A549 (cell line): ENCODE data around the gene FAM151B. TPM values are rescaled to one million over a fixed set of nuclear protein-coding genes. Genes with fewer than 3 reads are reported as not detected.
A peak's percentile ranks its signal among the peaks of the same experiment; 100 is the strongest.

Source experiments
- ATAC-seq, 2 experiments: fragments of 200-7000 bp in 1 of 2; fragments of >200 bp in 1 of 2; cut with Nextera tagmentation in 1 of 2; cut with Tn5 transposase in 1 of 2; 3 replicates each; pipeline versions ENCODE4 v1.8.0 to v1.9.1; 2018 to 2020; ENCODE audit warnings: mild to moderate bottlenecking in 1 of 2, moderate library complexity in 1 of 2
- CTCF ChIA-PET: fragments of 300-600 bp; sonication (Branson Sonifier 250); formaldehyde crosslinking; extraction: SDS; loops from one replicate; lab custom pipeline; 2021; ENCODE audit warnings: antibody characterized with exemption, inconsistent platforms; lab: Yijun Ruan, JAX
- POLR2A ChIA-PET: fragments of 350-600 bp; formaldehyde crosslinking; extraction: SDS; loops from one replicate; lab custom pipeline; 2021; ENCODE audit warnings: antibody characterized with exemption, inconsistent platforms; lab: Yijun Ruan, JAX
- DNase-seq, 2 experiments: peaks; one replicate each; pipeline versions ENCODE4 v3.0.0 to v3.0.0-alpha.2; 2011 to 2016; ENCODE audit warnings: low read depth in 1 of 2, low spot score in 1 of 2
- FAIRE-seq: peaks from 2 replicates; lab custom pipeline; 2011; peaks lifted over from hg19 to GRCh38; lab: Jason Lieb, UNC
- H3K27ac ChIP-seq, 2 experiments: fragments of >200 bp; sonication (Bioruptor Twin); formaldehyde crosslinking; 3 replicates each; pipeline ENCODE4 v1.5.1; 2016 to 2017
- H3K4me1 ChIP-seq: fragments of >200 bp; sonication (Bioruptor Twin); formaldehyde crosslinking; 3 replicates; pipeline ENCODE4 v1.6.1; 2016
- H3K4me2 ChIP-seq: fragments of >200 bp; sonication (Bioruptor Twin); formaldehyde crosslinking; 3 replicates; pipeline ENCODE4 v1.6.1; 2016
- H3K4me3 ChIP-seq: fragments of >200 bp; sonication (Bioruptor Twin); formaldehyde crosslinking; 3 replicates; pipeline ENCODE4 v1.5.1; 2016
- H3K9me3 ChIP-seq: fragments of >200 bp; sonication (Bioruptor Twin); formaldehyde crosslinking; 3 replicates; pipeline ENCODE4 v1.6.1; 2016
- CBX8 ChIP-seq: fragments of 200-600 bp; sonication (generic); IDR thresholded peaks from 2 replicates; pipeline ENCODE4 v1.6.1; 2016
- CHD2 ChIP-seq: fragments of 150-350 bp; IDR thresholded peaks from 2 replicates; pipeline ENCODE4 v1.6.1; 2014; ENCODE audit warnings: low read length; ENCODE audit not compliant: partially characterized antibody
- CHD4 ChIP-seq: fragments of 200-600 bp; sonication (generic); IDR thresholded peaks from 2 replicates; pipeline ENCODE4 v1.6.1; 2016; ENCODE audit warnings: antibody characterized with exemption, mild to moderate bottlenecking, borderline replicate concordance
- EHF ChIP-seq: fragments of 250-450 bp; sonication (Bioruptor Pico); IDR thresholded peaks from 2 replicates; pipeline ENCODE4 v1.5.0; 2020; ENCODE audit warnings: mild to moderate bottlenecking
- FOSL2 ChIP-seq, 2 experiments: fragments of 450-650 bp in 1 of 2; fragments of >200 bp in 1 of 2; sonication (Bioruptor Twin) in 1 of 2; formaldehyde crosslinking; IDR thresholded peaks; 2 replicates each; pipeline versions ENCODE4 v1.5.0 to v1.6.1; 2016 to 2020; ENCODE audit warnings: mild to moderate bottlenecking in 1 of 2, moderate library complexity in 1 of 2
- HDAC2 ChIP-seq: fragments of 200-600 bp; sonication (generic); IDR thresholded peaks from 2 replicates; pipeline ENCODE4 v1.6.1; 2016
- HEYL ChIP-seq: fragments of 250-450 bp; sonication (Bioruptor Pico); IDR thresholded peaks from 2 replicates; pipeline ENCODE4 v1.8.0; 2021; ENCODE audit warnings: mild to moderate bottlenecking, moderate library complexity
- HOXA7 ChIP-seq: fragments of 250-450 bp; sonication (Bioruptor Pico); IDR thresholded peaks from 2 replicates; pipeline ENCODE4 v1.5.0; 2020; ENCODE audit warnings: mild to moderate bottlenecking, moderate library complexity
- MAFK ChIP-seq: fragments of 450-650 bp; IDR thresholded peaks from 2 replicates; pipeline ENCODE4 v1.6.1; 2014; ENCODE audit not compliant: partially characterized antibody
- NFE2L2 ChIP-seq: fragments of 150-350 bp; conservative IDR thresholded peaks from 2 replicates; pipeline ENCODE4 v1.6.1; 2014; ENCODE audit warnings: low read length
- NPAS2 ChIP-seq: fragments of 250-450 bp; sonication (Bioruptor Pico); IDR thresholded peaks from 2 replicates; pipeline ENCODE4 v1.8.0; 2022; ENCODE audit warnings: mild to moderate bottlenecking, moderate library complexity, borderline replicate concordance
- POLR2A ChIP-seq: IDR thresholded peaks from 2 replicates; pipeline ENCODE4 v1.6.1; 2012; ENCODE audit warnings: mild to moderate bottlenecking, low read length
- RAD21 ChIP-seq, 2 experiments: fragments of >200 bp in 1 of 2; sonication (Bioruptor Twin) in 1 of 2; formaldehyde crosslinking in 1 of 2; IDR thresholded peaks in 1 of 2; conservative IDR thresholded peaks in 1 of 2; 2 replicates in 1 of 2; 3 replicates in 1 of 2; pipeline ENCODE4 v1.6.1; 2012 to 2018; ENCODE audit warnings: inconsistent platforms in 1 of 2
- RCOR1 ChIP-seq: fragments of 150-350 bp; IDR thresholded peaks from 2 replicates; pipeline ENCODE4 v1.6.1; 2014; ENCODE audit warnings: antibody characterized with exemption, low read length, low read depth
- ZFP36 ChIP-seq: fragments of 450-650 bp; IDR thresholded peaks from 2 replicates; pipeline ENCODE4 v1.6.1; 2014; ENCODE audit warnings: borderline replicate concordance; ENCODE audit not compliant: partially characterized antibody
- ZSCAN20 ChIP-seq: fragments of 250-450 bp; sonication (Bioruptor Pico); IDR thresholded peaks from 2 replicates; pipeline ENCODE4 v1.8.0; 2022; ENCODE audit warnings: mild to moderate bottlenecking, moderate library complexity
- WGBS: methylation state at CpG from one replicate; pipeline ENCODE4 v1.1.6; 2017; ENCODE audit errors: missing lambda C conversion rate; 5-methylcytosine and 5-hydroxymethylcytosine counted together
- polyA plus RNA-seq, 4 experiments: library from polyadenylated mRNA; depleted of rRNA in 3 of 4; stranded (reverse); fragments of >200 nt; fragmentation: RNase III in 1 of 4; extraction: RNeasy Plus Mini Kit Qiagen cat#74134 plus additional on column Dnase treatment in 1 of 4; gene quantifications; 2 replicates in 3 of 4; 3 replicates in 1 of 4; pipeline ENCODE4 v1.2.3, GENCODE V29; 2011 to 2017
- TF ChIP-seq, protein P1 (sequence below): fragments of >200 bp; sonication (Bioruptor Twin); formaldehyde crosslinking; IDR thresholded peaks from 2 replicates; pipeline ENCODE4 v1.6.1; 2016
- TF ChIP-seq, protein P2 (sequence below): IDR thresholded peaks from 2 replicates; pipeline ENCODE4 v1.6.1; 2012
- TF ChIP-seq, protein P3 (sequence below): fragments of 250-450 bp; sonication (Bioruptor Pico); IDR thresholded peaks from 2 replicates; pipeline ENCODE4 v1.5.0; 2020; ENCODE audit warnings: low read depth, mild to moderate bottlenecking, moderate library complexity
- TF ChIP-seq, protein P4 (sequence below): IDR thresholded peaks from 2 replicates; pipeline ENCODE4 v1.6.1; 2012

FAM151B gene
- polyA plus RNA-seq, 2 of the 4 experiments (the other 2 are of a cell fraction): 2.2 to 3.2 TPM

DNA sequence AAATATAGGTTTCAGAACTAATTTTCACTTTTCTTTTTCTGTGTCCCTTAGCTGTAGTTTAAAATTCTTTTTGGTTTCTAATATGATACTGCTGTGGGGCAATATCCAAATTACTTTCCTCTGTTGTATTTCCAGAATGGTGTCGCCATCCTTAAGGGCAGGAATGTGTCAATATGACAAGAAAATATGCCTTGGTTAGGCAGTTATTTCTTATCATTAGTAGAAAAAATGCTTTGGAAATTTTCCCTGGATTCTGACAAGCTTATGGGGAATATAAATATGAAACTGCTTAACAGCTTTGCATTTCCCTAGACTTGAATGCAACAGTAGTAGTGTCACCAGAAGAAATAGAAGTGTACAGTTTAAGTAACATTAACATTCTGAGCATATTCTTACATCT is 52.8 kb downstream of the FAM151B start (continued):
- TF ChIP-seq, protein P1, sequence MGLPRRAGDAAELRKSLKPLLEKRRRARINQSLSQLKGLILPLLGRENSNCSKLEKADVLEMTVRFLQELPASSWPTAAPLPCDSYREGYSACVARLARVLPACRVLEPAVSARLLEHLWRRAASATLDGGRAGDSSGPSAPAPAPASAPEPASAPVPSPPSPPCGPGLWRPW: no peak
- TF ChIP-seq NFE2L2 (no peak), CHD2 (no peak), EHF (CRISPR knock-in tag) (no peak), ZSCAN20 (CRISPR knock-in tag) (no peak), MAFK (no peak), NPAS2 (CRISPR knock-in tag) (no peak), HEYL (CRISPR knock-in tag) (no peak)
- TF ChIP-seq, protein P2, sequence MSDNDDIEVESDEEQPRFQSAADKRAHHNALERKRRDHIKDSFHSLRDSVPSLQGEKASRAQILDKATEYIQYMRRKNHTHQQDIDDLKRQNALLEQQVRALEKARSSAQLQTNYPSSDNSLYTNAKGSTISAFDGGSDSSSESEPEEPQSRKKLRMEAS: no peak

DNA sequence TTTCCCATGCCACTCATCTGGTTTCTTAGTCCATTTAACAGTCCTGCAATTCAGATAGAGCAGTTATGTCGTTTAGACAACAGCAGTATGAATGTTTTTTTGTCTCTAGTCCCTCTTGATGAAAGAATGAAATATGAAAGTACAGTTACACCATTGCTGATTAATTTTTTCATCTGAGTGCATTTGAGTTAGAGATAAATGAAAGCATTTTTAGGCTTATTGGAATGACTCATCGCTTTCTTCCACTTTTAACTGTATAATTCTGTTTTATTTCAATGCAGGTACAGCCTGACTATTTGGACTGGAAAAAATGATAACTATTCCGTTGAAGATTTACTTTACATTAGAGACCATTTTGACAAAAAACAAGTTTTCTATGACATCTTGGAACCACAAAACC is 53.5 kb downstream of the FAM151B start:
- H3K4me1 ChIP-seq: 0 out of 3 replicates have a peak, but pooled peaks cover 3% of the 10 kb centered on the region
- no peaks in the 10 kb centered on the region for H3K9me3 ChIP-seq
- POLR2A ChIA-PET: no interaction called here
- CTCF ChIA-PET: no interaction called here
- TF ChIP-seq NFE2L2 (peak; percentile 46), MAFK (peak; percentile 52), FOSL2 (IDR thresholded peaks at IDR 0.05) (no peak), FOSL2 (CRISPR knock-in tag; IDR thresholded peaks at IDR 0.05) (peak; percentile 26; the same call in 1 of the 2 replicates), RCOR1 (no peak)
- DNase-seq: no peak
- 48% methylated on average over 3 of the region's 3 CpGs for WGBS
- no peak for ATAC-seq
- no peak overlapping the region for H3K27ac ChIP-seq
- no peak overlapping the region for H3K4me3 ChIP-seq
- H3K4me2 ChIP-seq: no peak overlapping the region
- no peak for FAIRE-seq

DNA sequence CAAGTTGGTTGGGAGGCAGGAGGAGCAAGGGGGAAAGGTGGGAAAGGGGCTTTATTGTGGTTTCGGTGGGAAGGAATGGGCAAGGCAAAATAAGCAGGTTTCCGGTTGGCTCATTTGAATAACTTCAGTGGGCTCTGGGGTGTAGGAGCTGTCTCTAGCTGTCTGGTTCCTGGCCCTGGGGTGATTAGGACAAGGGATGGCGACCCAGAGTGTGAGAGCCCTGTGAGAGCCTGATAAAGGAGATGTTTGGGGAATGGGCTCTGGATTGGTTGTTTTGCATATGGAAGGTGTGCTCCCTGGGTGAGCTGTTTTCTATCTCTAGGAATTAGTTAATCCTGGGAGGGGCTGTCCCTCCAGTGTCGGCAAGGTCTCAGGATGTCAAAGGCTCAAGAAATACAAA is 66.7 kb downstream of the FAM151B start:
- Histone ChIP-seq H3K9me3 (no peaks in the 10 kb centered on the region), H3K4me3 (no peak overlapping the region), H3K4me1 (no peaks in the 10 kb centered on the region), H3K4me2 (no peak overlapping the region), H3K27ac (no peak overlapping the region)
- DNase-seq (no peak), ATAC-seq (no peak), FAIRE-seq (no peak)
- WGBS: 65% methylated on average over 4 of the region's 4 CpGs
- TF ChIP-seq NPAS2 (CRISPR knock-in tag) (no peak), ZFP36 (no peak), CHD4 (no peak), HOXA7 (CRISPR knock-in tag) (no peak), HEYL (CRISPR knock-in tag) (no peak)
- TF ChIP-seq, protein P3, sequence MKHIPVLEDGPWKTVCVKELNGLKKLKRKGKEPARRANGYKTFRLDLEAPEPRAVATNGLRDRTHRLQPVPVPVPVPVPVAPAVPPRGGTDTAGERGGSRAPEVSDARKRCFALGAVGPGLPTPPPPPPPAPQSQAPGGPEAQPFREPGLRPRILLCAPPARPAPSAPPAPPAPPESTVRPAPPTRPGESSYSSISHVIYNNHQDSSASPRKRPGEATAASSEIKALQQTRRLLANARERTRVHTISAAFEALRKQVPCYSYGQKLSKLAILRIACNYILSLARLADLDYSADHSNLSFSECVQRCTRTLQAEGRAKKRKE (CRISPR knock-in tag): no peak
- CTCF ChIA-PET: no interaction called here
- POLR2A ChIA-PET: no interaction called here

DNA sequence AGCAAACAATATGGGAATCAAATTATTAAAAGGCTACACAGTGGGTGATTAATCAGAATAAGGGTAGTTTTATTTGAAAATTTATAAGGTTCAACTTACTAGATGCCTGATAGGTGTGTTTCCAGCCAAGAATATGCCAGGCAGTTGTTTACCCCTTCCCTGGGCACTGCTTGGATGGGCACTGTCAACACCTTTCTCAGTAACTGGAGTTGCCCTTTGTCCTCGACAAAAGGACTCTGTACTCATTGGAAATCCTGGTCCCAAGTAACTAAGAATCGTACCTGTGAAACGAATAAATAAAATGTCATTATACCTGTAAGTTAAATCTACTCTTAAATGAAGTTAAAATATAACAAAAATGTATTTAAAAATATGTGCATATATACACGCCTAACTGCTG is 67.2 kb downstream of the FAM151B start:
- POLR2A ChIA-PET: no interaction called here
- DNase-seq (no peak), FAIRE-seq (no peak), ATAC-seq (no peak)
- no peaks in the 10 kb centered on the region for H3K4me1 ChIP-seq
- no peak overlapping the region for H3K27ac ChIP-seq
- no peak overlapping the region for H3K4me3 ChIP-seq
- H3K4me2 ChIP-seq: no peak overlapping the region
- TF ChIP-seq CBX8 (no peak), HDAC2 (no peak), CHD4 (no peak), RAD21 (conservative IDR thresholded peaks at IDR 0.05 in 1 of 2, IDR thresholded peaks at IDR 0.05 in 1 of 2) (no peak), POLR2A (no peak)
- TF ChIP-seq, protein P4, sequence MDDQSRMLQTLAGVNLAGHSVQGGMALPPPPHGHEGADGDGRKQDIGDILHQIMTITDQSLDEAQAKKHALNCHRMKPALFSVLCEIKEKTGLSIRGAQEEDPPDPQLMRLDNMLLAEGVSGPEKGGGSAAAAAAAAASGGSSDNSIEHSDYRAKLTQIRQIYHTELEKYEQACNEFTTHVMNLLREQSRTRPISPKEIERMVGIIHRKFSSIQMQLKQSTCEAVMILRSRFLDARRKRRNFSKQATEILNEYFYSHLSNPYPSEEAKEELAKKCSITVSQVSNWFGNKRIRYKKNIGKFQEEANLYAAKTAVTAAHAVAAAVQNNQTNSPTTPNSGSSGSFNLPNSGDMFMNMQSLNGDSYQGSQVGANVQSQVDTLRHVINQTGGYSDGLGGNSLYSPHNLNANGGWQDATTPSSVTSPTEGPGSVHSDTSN: no peak
- 18% methylated on average over 4 of the region's 4 CpGs for WGBS
- no peaks in the 10 kb centered on the region for H3K9me3 ChIP-seq
- CTCF ChIA-PET: no interaction called here
